ENCODE results near the gene C12orf75.
"Not testable (repeated sequence)": the region's sequence is repeated elsewhere in the genome, so short reads cannot be mapped to it uniquely, and the experiment has no call there.

Gene C12orf75

DNA sequence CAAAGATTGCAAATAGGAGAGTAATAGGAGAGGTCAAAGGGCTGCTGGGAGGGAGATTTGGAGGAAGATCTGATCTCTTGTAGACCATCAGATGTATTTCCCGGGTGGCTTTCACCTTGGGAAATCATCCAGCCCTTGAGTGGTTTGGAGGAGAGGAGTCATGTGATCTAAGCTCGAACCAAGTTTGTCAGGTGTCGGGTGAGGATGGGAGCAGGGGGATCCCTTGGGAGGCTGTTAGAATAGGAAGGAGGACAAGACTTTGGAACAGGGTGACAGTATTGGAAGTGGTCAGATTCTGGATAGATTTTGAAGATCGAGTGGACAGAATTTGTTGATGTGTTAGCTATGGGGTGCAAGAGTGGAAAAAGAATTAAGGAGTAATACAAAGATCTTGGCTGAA lies 46.6 kb downstream of the C12orf75 start:
- DNase-seq (ENCODE audit: low read depth, low spot score): no peak

- no peak for DNase-seq (ENCODE audit: low read depth, low spot score)
Measured at GRCh38 chr12:105378911-105379310, 48.4 kb downstream of the C12orf75 start.

- DNase-seq (ENCODE audit: low read depth, low spot score): no peak
Measured at GRCh38 chr12:105382771-105383622, 52.5 kb downstream of the C12orf75 start.

- no peak for DNase-seq (ENCODE audit: low read depth, low spot score)
Measured at GRCh38 chr12:105384220-105384619, 53.7 kb downstream of the C12orf75 start.

DNA sequence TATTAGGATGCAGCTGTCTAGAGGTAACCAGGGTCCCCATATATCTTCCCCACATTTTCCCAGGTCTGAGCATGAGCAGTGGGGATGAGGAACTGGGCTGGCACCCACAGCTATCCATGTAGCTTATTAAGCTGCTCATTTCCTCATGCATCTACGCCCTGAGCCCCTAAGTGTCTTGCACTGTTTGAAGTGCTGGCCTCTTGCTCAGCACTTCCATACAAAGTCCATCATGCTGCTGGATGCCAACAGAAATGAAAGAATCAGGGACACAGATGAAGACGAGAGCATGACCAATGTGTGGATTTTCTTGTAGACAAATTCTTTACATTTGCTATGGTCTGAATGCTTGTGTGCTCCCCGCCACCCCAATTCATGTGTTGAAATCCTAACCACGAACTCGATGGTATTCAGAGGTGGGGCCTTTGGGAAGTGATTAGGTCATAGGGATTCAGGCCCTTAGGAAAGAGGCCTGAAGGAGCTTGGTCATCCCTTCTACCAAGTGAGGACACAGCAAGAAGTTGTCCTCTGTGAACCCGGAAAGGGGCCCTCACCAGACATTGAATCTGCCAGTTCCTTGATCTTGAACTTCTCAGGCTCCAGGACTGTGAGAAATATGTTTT lies 54.5 kb downstream of the C12orf75 start:
- no peak for DNase-seq (ENCODE audit: low read depth, low spot score)

- no peak for DNase-seq (ENCODE audit: low read depth, low spot score)
Measured at GRCh38 chr12:105386431-105386830, 55.9 kb downstream of the C12orf75 start.

DNA sequence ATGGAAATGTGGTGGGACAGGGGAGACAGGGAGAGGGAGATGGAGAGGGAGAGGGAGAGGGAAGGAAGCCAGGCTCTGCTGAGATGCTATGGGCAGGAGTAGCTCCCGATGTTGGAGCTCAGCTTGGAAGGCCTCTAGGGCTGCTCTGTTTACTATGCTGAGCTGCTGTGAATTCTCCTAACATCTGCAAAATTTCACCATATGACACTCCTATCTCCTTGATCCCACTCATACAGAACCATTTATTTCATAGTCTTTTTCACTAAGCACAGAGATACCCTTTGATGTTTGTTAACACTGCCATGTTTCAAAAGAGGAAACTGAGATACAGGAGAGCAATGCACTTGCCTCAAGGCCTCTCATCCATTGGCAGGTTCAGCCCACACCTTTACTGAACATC lies 60.7 kb downstream of the C12orf75 start:
- DNase-seq (ENCODE audit: low read depth, low spot score): no peak

GRCh38 chr12:105393587-105393986 lies 63.1 kb downstream of the C12orf75 start:
- no peak for DNase-seq (ENCODE audit: low read depth, low spot score)

DNA sequence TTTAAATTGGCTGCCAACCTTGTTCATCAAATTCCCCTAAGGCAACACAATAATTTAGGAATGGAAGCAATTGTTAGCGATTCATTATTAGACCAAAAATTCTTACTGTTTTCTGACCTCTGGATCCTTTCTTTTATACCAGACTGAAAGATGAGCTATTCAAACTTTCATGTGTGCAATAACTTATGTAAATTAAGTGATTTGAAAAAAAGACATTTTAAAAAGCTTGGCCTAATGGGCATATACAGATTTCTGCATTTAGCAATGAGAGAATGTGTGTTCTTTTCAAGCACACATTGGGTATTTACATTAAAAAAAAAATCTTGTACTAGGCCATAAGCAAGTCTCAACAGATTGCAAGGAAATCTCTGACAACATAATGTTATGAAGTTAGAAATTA lies 65.5 kb downstream of the C12orf75 start:
- DNase-seq (ENCODE audit: low read depth, low spot score): no peak

DNA sequence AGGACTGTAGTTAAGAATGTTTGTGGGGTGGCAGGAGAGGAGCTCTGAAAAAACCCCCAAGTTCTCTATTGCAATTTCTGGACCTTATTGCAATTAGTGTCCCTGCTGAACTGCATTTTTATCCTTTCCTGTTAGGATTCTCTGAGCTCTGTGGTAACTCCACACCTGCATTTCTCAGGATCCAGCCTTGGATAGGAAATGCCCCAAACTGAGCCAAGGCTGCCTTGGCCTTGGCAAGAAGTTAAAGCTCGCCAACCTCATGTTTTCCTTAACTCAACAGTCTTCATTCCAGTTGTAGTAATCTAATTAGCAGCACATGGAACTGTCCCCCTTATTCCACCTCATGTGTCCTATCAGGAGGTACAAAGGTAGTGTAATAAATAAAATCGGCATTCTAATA lies 66.5 kb downstream of the C12orf75 start:
- DNase-seq (ENCODE audit: low read depth, low spot score): no peak

- DNase-seq (ENCODE audit: low read depth, low spot score): no peak
Measured at GRCh38 chr12:105398930-105399329, 68.4 kb downstream of the C12orf75 start.

DNA sequence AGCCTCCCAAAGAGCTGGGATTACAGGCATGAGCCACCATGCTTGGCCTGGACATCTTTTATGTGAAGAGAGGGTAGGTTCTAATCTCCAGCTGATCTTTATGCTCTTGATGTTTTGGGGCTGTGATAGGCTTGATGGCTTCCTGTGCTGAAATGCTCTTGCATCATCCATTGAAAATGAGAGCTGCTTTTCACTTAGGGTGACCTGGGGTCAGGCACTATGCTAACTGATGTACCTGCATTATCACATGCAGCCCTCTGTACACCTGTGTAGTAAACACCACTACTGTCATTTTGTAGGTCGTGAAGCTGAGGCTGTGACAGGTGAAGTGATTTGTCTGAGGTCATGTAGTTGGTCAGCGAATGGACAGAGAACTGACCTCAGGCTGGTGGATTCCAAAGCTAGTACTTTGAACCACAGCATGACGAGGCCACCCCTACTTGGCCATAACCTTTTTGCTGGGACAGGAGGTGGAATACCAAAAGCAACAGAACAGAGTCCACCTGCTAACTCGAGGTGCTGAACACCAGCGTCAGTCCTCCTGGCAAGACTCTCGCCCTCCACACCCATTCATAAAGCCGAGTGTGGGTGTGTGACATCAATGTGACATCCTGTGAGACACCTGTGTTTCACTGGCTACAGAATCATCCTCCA lies 69.1 kb downstream of the C12orf75 start:
- no peak for DNase-seq (ENCODE audit: low read depth, low spot score)

DNA sequence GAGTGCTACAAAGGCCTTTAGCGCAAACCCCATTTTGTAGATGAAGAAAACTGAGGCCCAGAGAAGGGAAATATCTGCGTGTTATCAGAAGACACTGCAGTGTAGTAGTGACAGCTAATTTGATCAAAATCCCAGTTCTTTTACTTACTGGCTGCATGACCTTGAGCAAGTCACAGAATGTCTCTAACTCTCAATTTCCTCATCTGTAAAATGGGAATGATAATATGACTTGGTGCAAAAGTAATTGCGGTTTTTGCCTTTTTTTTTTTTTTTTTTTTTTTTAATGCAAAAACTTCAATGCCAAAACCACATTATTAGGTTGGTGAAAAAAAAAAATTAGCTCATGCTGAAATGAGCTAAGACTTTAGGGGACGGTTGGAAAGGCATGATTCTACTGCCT lies 69.7 kb downstream of the C12orf75 start:
- DNase-seq (ENCODE audit: low read depth, low spot score): no peak

DNA sequence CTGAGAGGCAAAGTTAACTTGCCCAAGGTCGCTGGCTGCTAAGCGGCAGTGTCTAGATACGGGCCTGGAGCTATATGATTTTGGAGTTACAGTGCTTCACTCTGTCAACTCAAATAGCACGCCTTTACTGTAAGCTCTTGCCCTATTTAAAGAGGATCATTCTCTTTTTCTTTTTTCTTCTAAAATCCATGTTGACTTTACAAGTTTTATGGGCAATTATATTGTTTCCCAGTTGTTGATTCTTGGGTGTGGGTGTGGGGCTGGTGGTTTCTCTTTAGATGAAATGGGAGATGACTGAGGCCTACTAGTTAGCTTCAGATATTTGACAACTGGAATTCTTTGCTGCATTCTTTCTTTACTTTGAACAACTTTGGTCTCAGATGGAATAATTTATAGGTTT lies 70.7 kb downstream of the C12orf75 start:
- no peak for DNase-seq (ENCODE audit: low read depth, low spot score)

DNA sequence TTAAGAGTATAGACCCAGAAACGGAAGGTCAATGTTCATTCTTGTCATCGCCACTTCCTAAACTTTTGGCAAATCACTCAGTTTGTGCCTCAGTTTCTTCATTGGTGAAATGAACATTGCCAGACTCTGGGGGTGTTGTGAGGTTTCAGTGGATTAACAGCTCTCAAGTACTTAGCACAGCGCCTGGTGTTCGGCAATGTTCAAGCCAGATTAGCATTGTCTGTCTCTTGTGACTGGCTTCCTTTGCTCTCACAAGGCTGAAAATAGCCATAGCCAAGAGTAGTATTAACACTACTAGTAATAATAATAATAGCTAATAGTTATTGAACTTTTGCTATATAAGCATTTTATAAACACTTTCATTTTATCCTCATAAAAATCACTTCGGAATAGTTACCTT lies 71.9 kb downstream of the C12orf75 start:
- DNase-seq (ENCODE audit: low read depth, low spot score): no peak

GRCh38 chr12:105403095-105403494 lies 72.6 kb downstream of the C12orf75 start:
- DNase-seq (ENCODE audit: low read depth, low spot score): no peak

- DNase-seq (ENCODE audit: low read depth, low spot score): not testable (repeated sequence)
Measured at GRCh38 chr12:105404134-105404533, 73.6 kb downstream of the C12orf75 start.

DNA sequence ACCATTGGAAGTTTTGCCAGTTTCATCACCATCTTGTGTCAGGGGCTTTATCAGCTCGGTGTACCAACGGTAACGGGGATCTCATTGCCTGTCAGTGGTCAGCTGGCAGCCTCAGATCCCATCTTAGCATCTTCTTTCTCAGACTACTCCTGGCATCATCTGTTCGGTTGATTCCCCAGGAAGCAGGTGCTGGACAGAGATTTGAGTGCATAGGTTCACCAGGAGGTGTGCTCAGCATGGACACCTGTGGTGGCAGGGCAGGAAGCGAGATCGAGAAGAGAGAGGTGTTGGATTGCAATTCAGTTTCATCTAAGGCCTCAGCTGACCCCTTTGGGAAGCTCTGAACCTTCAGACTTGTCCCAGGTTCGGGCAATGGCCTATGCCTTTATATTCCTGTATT lies 76.0 kb downstream of the C12orf75 start:
- DNase-seq (ENCODE audit: low read depth, low spot score): no peak

GRCh38 chr12:105409279-105409678 lies 78.8 kb downstream of the C12orf75 start:
- no peak for DNase-seq (ENCODE audit: low read depth, low spot score)

GRCh38 chr12:105409801-105410471 lies 79.4 kb downstream of the C12orf75 start:
- no peak for DNase-seq (ENCODE audit: low read depth, low spot score)

- no peak for DNase-seq (ENCODE audit: low read depth, low spot score)
Measured at GRCh38 chr12:105413911-105414487, 83.5 kb downstream of the C12orf75 start.

GRCh38 chr12:105417732-105418131 lies 87.2 kb downstream of the C12orf75 start:
- no peak for DNase-seq (ENCODE audit: low read depth, low spot score)
